ENCODE measurements around the gene CAPN12. TPM values are rescaled to one million over a fixed set of nuclear protein-coding genes. Genes with fewer than 3 reads are reported as not detected.

Gene CAPN12
- total and polyA plus RNA-seq, 4 donors: 2.0 to 17.8 (median 6.0) TPM

DNA sequence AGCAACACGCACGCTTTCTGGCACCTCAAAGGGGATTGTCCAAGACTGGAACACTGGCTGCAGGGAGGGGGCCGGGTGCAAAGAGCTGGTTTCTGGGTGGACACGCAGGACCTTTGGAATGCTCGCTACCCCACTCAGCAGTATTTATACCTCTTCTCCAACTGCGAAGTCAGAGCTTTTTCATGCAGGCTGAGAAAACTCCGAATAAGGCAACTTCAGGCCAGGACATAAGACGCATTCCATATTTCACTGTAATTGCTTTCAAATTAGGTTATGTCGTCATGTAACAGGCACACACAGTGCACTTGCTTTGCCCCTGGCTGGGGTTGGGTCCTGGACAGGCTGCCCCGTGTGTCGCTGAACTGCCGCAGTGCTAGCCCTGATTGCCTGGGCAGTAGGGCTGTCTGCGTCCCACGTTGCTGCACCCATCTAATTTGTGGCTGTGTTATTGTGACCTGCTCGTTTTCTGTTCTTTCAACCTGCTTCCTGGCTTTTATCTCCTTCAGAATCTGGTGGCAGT is 52.3 kb downstream of the CAPN12 start:
- Histone ChIP-seq H3K4me1 (ENCODE audit: control insufficient read depth in 5 of 5, insufficient read depth in 5 of 5, low read length in 5 of 5) (peaks cover 0 to 49% (median 18%) of the 10 kb centered on the region in 5 donors), H3K4me3 (no peak overlapping the region), H3K27ac (ENCODE audit: low read depth in 1 of 2, low read length in 1 of 2) (peak overlapping the region; percentile 81 to 92), H3K36me3 (ENCODE audit: control insufficient read depth in 4 of 4, insufficient read depth in 4 of 4, low read length in 4 of 4) (peaks cover 0 to 7% (median 3%) of the 10 kb centered on the region in 4 donors), H3K27me3 (ENCODE audit: control insufficient read depth in 3 of 3, insufficient read depth in 3 of 3, low read length in 2 of 3) (no peaks in the 10 kb centered on the region), H3K9ac (ENCODE audit: insufficient read depth in 1 of 2, low read length in 2 of 2) (no peak overlapping the region), H3K9me3 (ENCODE audit: control insufficient read depth in 4 of 4, insufficient read depth in 3 of 4, low read length in 3 of 4) (no peaks in the 10 kb centered on the region)
- 67 to 76% methylated on average over 15 of the region's 15 CpGs for WGBS, 2 donors
- DNase-seq (peak; percentile 39 to 62 (median 57)), ATAC-seq (ENCODE audit: insufficient read depth, low FRiP score) (peak; percentile 39)
- TF ChIP-seq, protein P1, sequence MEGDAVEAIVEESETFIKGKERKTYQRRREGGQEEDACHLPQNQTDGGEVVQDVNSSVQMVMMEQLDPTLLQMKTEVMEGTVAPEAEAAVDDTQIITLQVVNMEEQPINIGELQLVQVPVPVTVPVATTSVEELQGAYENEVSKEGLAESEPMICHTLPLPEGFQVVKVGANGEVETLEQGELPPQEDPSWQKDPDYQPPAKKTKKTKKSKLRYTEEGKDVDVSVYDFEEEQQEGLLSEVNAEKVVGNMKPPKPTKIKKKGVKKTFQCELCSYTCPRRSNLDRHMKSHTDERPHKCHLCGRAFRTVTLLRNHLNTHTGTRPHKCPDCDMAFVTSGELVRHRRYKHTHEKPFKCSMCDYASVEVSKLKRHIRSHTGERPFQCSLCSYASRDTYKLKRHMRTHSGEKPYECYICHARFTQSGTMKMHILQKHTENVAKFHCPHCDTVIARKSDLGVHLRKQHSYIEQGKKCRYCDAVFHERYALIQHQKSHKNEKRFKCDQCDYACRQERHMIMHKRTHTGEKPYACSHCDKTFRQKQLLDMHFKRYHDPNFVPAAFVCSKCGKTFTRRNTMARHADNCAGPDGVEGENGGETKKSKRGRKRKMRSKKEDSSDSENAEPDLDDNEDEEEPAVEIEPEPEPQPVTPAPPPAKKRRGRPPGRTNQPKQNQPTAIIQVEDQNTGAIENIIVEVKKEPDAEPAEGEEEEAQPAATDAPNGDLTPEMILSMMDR (IDR thresholded peaks at IDR 0.05; ENCODE audit: control extremely low read depth, extremely low read depth): no peak

DNA sequence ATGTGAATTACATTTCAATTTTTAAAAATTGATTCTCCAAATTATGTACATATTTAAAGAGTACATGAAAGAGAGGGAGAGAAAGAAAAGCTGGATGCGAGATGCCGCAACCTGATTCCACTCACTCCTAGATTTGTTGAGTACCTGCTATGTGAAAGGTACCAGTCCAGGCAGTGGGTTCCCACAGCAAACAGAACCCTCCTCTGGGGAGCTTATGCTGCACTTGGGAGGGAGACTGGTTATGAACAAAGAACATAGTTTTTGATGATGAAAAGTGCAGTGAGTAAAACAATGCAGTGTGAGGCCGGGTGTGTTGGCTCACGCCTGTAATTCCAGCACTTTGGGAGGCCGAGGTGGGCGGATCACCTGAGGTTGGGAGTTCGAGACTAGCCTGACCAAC is 53.4 kb downstream of the CAPN12 start:
- no peak for DNase-seq
- H3K9ac ChIP-seq (ENCODE audit: insufficient read depth in 1 of 2, low read length in 2 of 2): no peak overlapping the region
- H3K4me3 ChIP-seq: no peak overlapping the region
- H3K27ac ChIP-seq (ENCODE audit: low read depth in 1 of 2, low read length in 1 of 2): peak overlapping the region; percentile 14 to 81
- peaks cover 0 to 5% (median 0%) of the 10 kb centered on the region in 4 donors for H3K36me3 ChIP-seq (ENCODE audit: control insufficient read depth in 4 of 4, insufficient read depth in 4 of 4, low read length in 4 of 4)
- no peaks in the 10 kb centered on the region for H3K9me3 ChIP-seq (ENCODE audit: control insufficient read depth in 4 of 4, insufficient read depth in 3 of 4, low read length in 3 of 4)
- ATAC-seq (ENCODE audit: insufficient read depth, low FRiP score): no peak
- 88% methylated on average over 7 of the region's 7 CpGs for WGBS, 2 donors
- peaks cover 0 to 47% (median 21%) of the 10 kb centered on the region in 5 donors for H3K4me1 ChIP-seq (ENCODE audit: control insufficient read depth in 5 of 5, insufficient read depth in 5 of 5, low read length in 5 of 5)
- TF ChIP-seq, protein P1 (IDR thresholded peaks at IDR 0.05; ENCODE audit: control extremely low read depth, extremely low read depth): no peak
- no peaks in the 10 kb centered on the region for H3K27me3 ChIP-seq (ENCODE audit: control insufficient read depth in 3 of 3, insufficient read depth in 3 of 3, low read length in 2 of 3)

DNA sequence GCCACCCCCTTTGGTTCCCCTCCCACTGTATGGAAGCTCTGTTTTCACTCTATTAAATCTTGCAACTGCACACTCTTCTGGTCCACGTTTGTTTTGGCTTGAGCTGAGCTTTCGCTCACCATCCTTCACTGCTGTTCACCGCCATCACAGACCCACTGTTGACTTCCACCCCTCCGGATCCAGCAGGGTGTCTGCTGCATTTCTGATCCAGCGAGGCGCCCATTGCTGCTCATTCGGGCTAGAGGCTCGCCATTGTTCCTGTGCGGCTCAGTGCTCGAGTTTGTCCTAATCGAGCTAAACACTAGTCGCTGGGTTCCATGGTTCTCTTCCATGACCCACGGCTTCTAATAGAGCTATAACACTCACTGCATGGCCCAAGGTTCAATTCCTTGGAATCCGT is 54.1 kb downstream of the CAPN12 start:
- H3K4me1 ChIP-seq (ENCODE audit: control insufficient read depth in 5 of 5, insufficient read depth in 5 of 5, low read length in 5 of 5): peaks cover 0 to 45% (median 28%) of the 10 kb centered on the region in 5 donors
- H3K9me3 ChIP-seq (ENCODE audit: control insufficient read depth in 4 of 4, insufficient read depth in 3 of 4, low read length in 3 of 4): no peaks in the 10 kb centered on the region
- no peak overlapping the region for H3K9ac ChIP-seq (ENCODE audit: insufficient read depth in 1 of 2, low read length in 2 of 2)
- no peak for ATAC-seq (ENCODE audit: insufficient read depth, low FRiP score)
- no peaks in the 10 kb centered on the region for H3K27me3 ChIP-seq (ENCODE audit: control insufficient read depth in 3 of 3, insufficient read depth in 3 of 3, low read length in 2 of 3)
- peak overlapping the region; percentile 2 to 17 for H3K27ac ChIP-seq (ENCODE audit: low read depth in 1 of 2, low read length in 1 of 2)
- TF ChIP-seq, protein P1 (IDR thresholded peaks at IDR 0.05; ENCODE audit: control extremely low read depth, extremely low read depth): no peak
- H3K4me3 ChIP-seq: no peak overlapping the region
- peaks cover 0 to 3% (median 0%) of the 10 kb centered on the region in 4 donors for H3K36me3 ChIP-seq (ENCODE audit: control insufficient read depth in 4 of 4, insufficient read depth in 4 of 4, low read length in 4 of 4)
- no peak for DNase-seq
- 94 to 96% methylated on average over 14 of the region's 14 CpGs for WGBS, 2 donors

Data from lung (tissue), 12 donors.